Progenitor cell of endocrine pancreas (in vitro differentiated cells): ENCODE measurements around the gene PSMG3. TPM values are rescaled to one million over a fixed set of nuclear protein-coding genes. Genes with fewer than 3 reads are reported as not detected.

Source experiments
- DNase-seq: peaks from one replicate; pipeline ENCODE4 v3.0.0; 2021; ENCODE audit warnings: low spot score; ENCODE audit not compliant: unreplicated experiment
- H3K27ac Mint-ChIP-seq: 2 replicates; pipeline ENCODE4 v1.8.0; 2021; ENCODE audit warnings: mild to moderate bottlenecking, moderate library complexity, mixed read lengths
- H3K27me3 Mint-ChIP-seq: 2 replicates; pipeline ENCODE4 v1.8.0; 2021; ENCODE audit warnings: mixed read lengths
- H3K36me3 Mint-ChIP-seq: 2 replicates; pipeline ENCODE4 v1.8.0; 2022; ENCODE audit warnings: mixed read lengths; ENCODE audit not compliant: insufficient read depth
- H3K4me1 Mint-ChIP-seq: 2 replicates; pipeline ENCODE4 v1.8.0; 2021; ENCODE audit warnings: low read depth, mixed read lengths
- H3K4me3 Mint-ChIP-seq: 2 replicates; pipeline ENCODE4 v1.8.0; 2021; ENCODE audit warnings: low read depth, mild to moderate bottlenecking, moderate library complexity, mixed read lengths
- H3K9me3 Mint-ChIP-seq: 2 replicates; pipeline ENCODE4 v1.8.0; 2021; ENCODE audit warnings: low read depth, mixed read lengths
- CTCF ChIP-seq: fragments of 200-600 bp; sonication (generic); IDR thresholded peaks from one replicate; pipeline ENCODE4 v1.5.0; 2021; ENCODE audit warnings: antibody characterized with exemption, mild to moderate bottlenecking; ENCODE audit not compliant: unreplicated experiment
- total RNA-seq: library from RNA; stranded (reverse); gene quantifications from 2 replicates; pipeline ENCODE4 v1.2.1, GENCODE V29; 2021

Gene PSMG3
- total RNA-seq, 1 donor from 2014 or later = 29.1 TPM

- Mint-ChIP-seq H3K27me3 (peaks cover 21% of the 10 kb centered on the region), H3K4me1 (no peaks in the 10 kb centered on the region), H3K36me3 (no peaks in the 10 kb centered on the region), H3K27ac (peak overlapping the region; percentile 47), H3K9me3 (no peaks in the 10 kb centered on the region), H3K4me3 (no peak overlapping the region)
- no peak for TF ChIP-seq CTCF
- DNase-seq = no peak
These were observed 26.6 kb upstream of the PSMG3 start for GRCh38 chr7:1596181-1597043.

- no peak overlapping the region for H3K4me3 Mint-ChIP-seq
- no peak for DNase-seq
- H3K4me1 Mint-ChIP-seq = no peaks in the 10 kb centered on the region
- TF ChIP-seq CTCF = no peak
- no peaks in the 10 kb centered on the region for H3K36me3 Mint-ChIP-seq
- no peaks in the 10 kb centered on the region for H3K9me3 Mint-ChIP-seq
- no peak overlapping the region for H3K27ac Mint-ChIP-seq
- peaks cover 26% of the 10 kb centered on the region for H3K27me3 Mint-ChIP-seq
These were observed 25.8 kb upstream of the PSMG3 start for GRCh38 chr7:1595636-1596035.

- Mint-ChIP-seq H3K27ac (no peak overlapping the region), H3K36me3 (no peaks in the 10 kb centered on the region), H3K4me3 (no peak overlapping the region), H3K9me3 (no peaks in the 10 kb centered on the region), H3K4me1 (no peaks in the 10 kb centered on the region), H3K27me3 (peaks cover 31% of the 10 kb centered on the region)
- TF ChIP-seq CTCF = no peak
- DNase-seq = no peak
These were observed 25.2 kb upstream of the PSMG3 start for GRCh38 chr7:1595027-1595426.

GRCh38 chr7:1593904-1594421 is 24.1 kb upstream of the PSMG3 start:
- Mint-ChIP-seq H3K9me3 (peaks cover 2% of the 10 kb centered on the region), H3K27me3 (peaks cover 31% of the 10 kb centered on the region), H3K36me3 (no peaks in the 10 kb centered on the region), H3K27ac (no peak overlapping the region), H3K4me3 (no peak overlapping the region), H3K4me1 (no peaks in the 10 kb centered on the region)
- TF ChIP-seq CTCF = no peak
- no peak for DNase-seq

- no peak for DNase-seq
- Mint-ChIP-seq H3K27ac (no peak overlapping the region), H3K4me1 (no peaks in the 10 kb centered on the region), H3K36me3 (peaks cover under 1% of the 10 kb centered on the region), H3K4me3 (no peak overlapping the region), H3K9me3 (peaks cover 2% of the 10 kb centered on the region), H3K27me3 (peaks cover 31% of the 10 kb centered on the region)
- peak; percentile 47 for TF ChIP-seq CTCF
These were observed 23.4 kb upstream of the PSMG3 start for GRCh38 chr7:1593091-1593866.
